ENCODE data around the gene GPBAR1. TPM values are rescaled to one million over a fixed set of nuclear protein-coding genes. Genes with fewer than 3 reads are reported as not detected.

Gene GPBAR1
- total RNA-seq, 1 donor from 2014 or later = 9.7 TPM

- Mint-ChIP-seq H3K27ac (peak overlapping the region; percentile 74), H3K9me3 (ENCODE audit: low read depth) (no peaks in the 10 kb centered on the region), H3K4me1 (ENCODE audit: low read depth) (peaks cover 22% of the 10 kb centered on the region), H3K36me3 (ENCODE audit: insufficient read depth) (peaks cover 34% of the 10 kb centered on the region), H3K4me3 (ENCODE audit: low read depth) (no peak overlapping the region), H3K27me3 (no peaks in the 10 kb centered on the region)
- TF ChIP-seq, protein P1, sequence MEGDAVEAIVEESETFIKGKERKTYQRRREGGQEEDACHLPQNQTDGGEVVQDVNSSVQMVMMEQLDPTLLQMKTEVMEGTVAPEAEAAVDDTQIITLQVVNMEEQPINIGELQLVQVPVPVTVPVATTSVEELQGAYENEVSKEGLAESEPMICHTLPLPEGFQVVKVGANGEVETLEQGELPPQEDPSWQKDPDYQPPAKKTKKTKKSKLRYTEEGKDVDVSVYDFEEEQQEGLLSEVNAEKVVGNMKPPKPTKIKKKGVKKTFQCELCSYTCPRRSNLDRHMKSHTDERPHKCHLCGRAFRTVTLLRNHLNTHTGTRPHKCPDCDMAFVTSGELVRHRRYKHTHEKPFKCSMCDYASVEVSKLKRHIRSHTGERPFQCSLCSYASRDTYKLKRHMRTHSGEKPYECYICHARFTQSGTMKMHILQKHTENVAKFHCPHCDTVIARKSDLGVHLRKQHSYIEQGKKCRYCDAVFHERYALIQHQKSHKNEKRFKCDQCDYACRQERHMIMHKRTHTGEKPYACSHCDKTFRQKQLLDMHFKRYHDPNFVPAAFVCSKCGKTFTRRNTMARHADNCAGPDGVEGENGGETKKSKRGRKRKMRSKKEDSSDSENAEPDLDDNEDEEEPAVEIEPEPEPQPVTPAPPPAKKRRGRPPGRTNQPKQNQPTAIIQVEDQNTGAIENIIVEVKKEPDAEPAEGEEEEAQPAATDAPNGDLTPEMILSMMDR (IDR thresholded peaks at IDR 0.05; ENCODE audit: unreplicated experiment) = peak; percentile 27
- DNase-seq (ENCODE audit: low spot score, unreplicated experiment) = no peak
Measured at GRCh38 chr2:218230882-218231281, 29.9 kb upstream of the GPBAR1 start.

DNA sequence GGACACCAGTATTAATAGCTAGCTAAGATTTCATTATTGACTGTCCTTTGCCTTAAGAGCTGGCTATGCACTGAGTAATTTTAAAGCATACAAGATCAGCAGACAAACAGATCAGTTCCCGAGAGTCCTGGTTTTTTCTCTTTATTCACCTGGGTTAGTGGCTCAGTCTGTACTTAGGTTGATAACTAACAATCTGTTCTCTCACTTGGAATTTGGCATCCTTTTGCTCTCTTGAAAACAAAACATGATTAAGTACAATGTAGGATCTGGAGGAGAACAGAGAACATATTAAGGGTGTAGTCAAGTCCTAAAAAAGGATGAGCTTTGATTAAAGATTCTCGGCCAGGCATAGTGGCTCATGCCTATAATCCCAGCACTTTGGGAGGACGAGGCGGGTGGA lies 27.3 kb upstream of the GPBAR1 start:
- TF ChIP-seq, protein P1 (IDR thresholded peaks at IDR 0.05; ENCODE audit: unreplicated experiment) = no peak
- Mint-ChIP-seq H3K4me3 (ENCODE audit: low read depth) (no peak overlapping the region), H3K4me1 (ENCODE audit: low read depth) (peaks cover 22% of the 10 kb centered on the region), H3K36me3 (ENCODE audit: insufficient read depth) (peaks cover 38% of the 10 kb centered on the region), H3K27me3 (no peaks in the 10 kb centered on the region), H3K27ac (no peak overlapping the region), H3K9me3 (ENCODE audit: low read depth) (no peaks in the 10 kb centered on the region)
- no peak for DNase-seq (ENCODE audit: low spot score, unreplicated experiment)

DNA sequence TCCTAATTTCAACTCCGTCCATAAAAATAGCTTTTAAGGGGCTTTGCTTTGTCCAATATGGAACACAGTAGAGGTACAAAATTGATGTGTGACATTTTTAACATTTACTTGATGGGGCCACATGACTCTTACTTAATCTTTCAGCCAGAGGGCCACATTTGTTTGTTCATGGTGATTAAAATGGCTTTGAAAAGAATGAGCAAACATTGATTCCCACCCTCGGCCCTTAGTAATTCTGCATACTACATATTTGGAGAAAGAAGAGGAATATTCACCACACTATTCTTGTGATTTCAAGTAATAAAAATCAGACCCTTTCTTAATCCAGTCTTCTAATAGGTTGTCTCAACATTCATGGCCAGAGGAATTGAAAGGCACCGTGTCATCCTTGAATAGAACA lies 26.3 kb upstream of the GPBAR1 start:
- Mint-ChIP-seq H3K4me1 (ENCODE audit: low read depth) (peaks cover 22% of the 10 kb centered on the region), H3K27me3 (no peaks in the 10 kb centered on the region), H3K4me3 (ENCODE audit: low read depth) (no peak overlapping the region), H3K36me3 (ENCODE audit: insufficient read depth) (peaks cover 42% of the 10 kb centered on the region), H3K27ac (peak overlapping the region; percentile 46), H3K9me3 (ENCODE audit: low read depth) (no peaks in the 10 kb centered on the region)
- DNase-seq (ENCODE audit: low spot score, unreplicated experiment) = no peak
- TF ChIP-seq, protein P1 (IDR thresholded peaks at IDR 0.05; ENCODE audit: unreplicated experiment) = no peak

GRCh38 chr2:218235017-218235416 lies 25.8 kb upstream of the GPBAR1 start:
- TF ChIP-seq, protein P1 (IDR thresholded peaks at IDR 0.05; ENCODE audit: unreplicated experiment) = no peak
- Mint-ChIP-seq H3K4me1 (ENCODE audit: low read depth) (peaks cover 22% of the 10 kb centered on the region), H3K4me3 (ENCODE audit: low read depth) (no peak overlapping the region), H3K36me3 (ENCODE audit: insufficient read depth) (peaks cover 42% of the 10 kb centered on the region), H3K27me3 (no peaks in the 10 kb centered on the region), H3K9me3 (ENCODE audit: low read depth) (no peaks in the 10 kb centered on the region), H3K27ac (peak overlapping the region; percentile 74)
- no peak for DNase-seq (ENCODE audit: low spot score, unreplicated experiment)

GRCh38 chr2:218236829-218237228 lies 24.0 kb upstream of the GPBAR1 start:
- H3K4me3 Mint-ChIP-seq (ENCODE audit: low read depth) = no peak overlapping the region
- H3K27me3 Mint-ChIP-seq = no peaks in the 10 kb centered on the region
- H3K9me3 Mint-ChIP-seq (ENCODE audit: low read depth) = no peaks in the 10 kb centered on the region
- peaks cover 35% of the 10 kb centered on the region for H3K36me3 Mint-ChIP-seq (ENCODE audit: insufficient read depth)
- no peak for DNase-seq (ENCODE audit: low spot score, unreplicated experiment)
- peaks cover 16% of the 10 kb centered on the region for H3K4me1 Mint-ChIP-seq (ENCODE audit: low read depth)
- no peak overlapping the region for H3K27ac Mint-ChIP-seq
- TF ChIP-seq, protein P1 (IDR thresholded peaks at IDR 0.05; ENCODE audit: unreplicated experiment) = no peak

Data from progenitor cell of endocrine pancreas (in vitro differentiated cells).